ENCODE data around the gene FXYD2. TPM values are rescaled to one million over a fixed set of nuclear protein-coding genes. Genes with fewer than 3 reads are reported as not detected.

Gene FXYD2
- total RNA-seq, 1 experiment from 2014 or later, result 0.66 TPM

DNA sequence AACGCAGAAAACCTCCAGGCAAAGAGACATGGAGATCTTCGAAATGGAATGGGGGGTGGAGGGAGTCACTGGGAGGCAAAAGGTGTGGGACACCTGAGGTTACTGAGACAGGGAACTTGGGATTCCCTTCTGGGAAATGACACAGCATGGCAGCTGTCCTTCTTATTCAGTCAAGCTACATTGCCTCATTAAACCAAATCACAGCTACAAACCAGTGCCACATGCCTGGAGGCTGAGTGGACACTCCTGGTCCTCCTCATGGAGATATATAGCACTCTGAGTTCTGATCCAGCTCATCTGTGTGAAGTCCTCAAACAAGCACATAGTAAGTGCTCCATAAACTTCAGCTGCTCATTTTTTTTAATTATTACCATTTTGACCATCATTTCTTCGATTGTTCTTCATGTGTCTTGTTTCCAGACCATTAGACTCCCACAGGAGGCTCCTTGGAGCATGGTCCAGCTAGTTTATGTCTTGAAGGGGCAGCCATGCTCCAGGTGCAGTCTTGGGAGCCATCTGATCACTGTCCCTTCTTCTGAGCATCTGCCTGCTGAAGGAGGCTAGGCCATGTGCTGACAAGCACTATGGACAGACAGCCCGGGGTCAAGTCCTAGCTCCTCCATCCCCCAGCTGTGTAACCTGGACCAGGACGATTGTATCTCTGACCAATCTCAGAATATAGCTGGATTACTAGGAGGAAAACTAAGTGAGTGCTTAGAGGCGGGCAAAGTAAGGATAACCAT lies 9.7 kb upstream of the FXYD2 start:
- peak; percentile 18 for DNase-seq

DNA sequence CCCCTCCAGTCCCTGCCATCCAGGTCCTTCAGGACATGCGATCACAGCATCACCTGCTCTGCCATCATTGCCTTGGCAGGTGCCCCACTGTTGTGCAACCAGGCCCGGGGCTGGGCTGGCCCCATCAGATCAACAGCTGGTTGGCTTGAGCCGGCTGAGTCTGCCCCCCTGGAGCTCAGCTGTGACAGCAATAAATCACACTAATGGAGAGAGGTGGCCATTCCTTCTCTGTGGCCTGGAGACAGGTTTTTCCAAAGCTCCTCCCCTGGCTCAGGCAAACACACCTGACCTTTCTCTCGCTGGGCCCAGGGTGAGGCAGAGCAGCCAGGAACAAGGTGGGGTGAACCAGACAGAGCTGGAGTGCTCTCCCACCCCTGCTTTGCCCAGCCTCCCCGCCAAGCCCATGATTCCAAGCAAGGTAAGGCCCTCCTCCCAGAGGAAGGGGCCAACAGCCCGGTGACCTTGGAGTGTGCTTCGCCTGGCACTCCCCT lies 8.9 kb upstream of the FXYD2 start:
- H3K36me3 ChIP-seq (replicated peaks; ENCODE audit: control insufficient read depth, insufficient read depth, low read length), result no peaks in the 10 kb centered on the region
- peak; percentile 40 for DNase-seq
- no peak overlapping the region for H3K4me3 ChIP-seq (ENCODE audit: insufficient read depth, low read depth, low read length)
- no peaks in the 10 kb centered on the region for H3K27me3 ChIP-seq (ENCODE audit: control insufficient read depth, insufficient read depth, low read length)

More for the DNA sequence above, 9.7 kb upstream of the FXYD2 start:
- no peak overlapping the region for H3K4me3 ChIP-seq (ENCODE audit: insufficient read depth, low read depth, low read length)
- no peaks in the 10 kb centered on the region; the same call in 1 of the 2 replicates for H3K36me3 ChIP-seq (replicated peaks; ENCODE audit: control insufficient read depth, insufficient read depth, low read length)
- no peaks in the 10 kb centered on the region for H3K27me3 ChIP-seq (ENCODE audit: control insufficient read depth, insufficient read depth, low read length)

DNA sequence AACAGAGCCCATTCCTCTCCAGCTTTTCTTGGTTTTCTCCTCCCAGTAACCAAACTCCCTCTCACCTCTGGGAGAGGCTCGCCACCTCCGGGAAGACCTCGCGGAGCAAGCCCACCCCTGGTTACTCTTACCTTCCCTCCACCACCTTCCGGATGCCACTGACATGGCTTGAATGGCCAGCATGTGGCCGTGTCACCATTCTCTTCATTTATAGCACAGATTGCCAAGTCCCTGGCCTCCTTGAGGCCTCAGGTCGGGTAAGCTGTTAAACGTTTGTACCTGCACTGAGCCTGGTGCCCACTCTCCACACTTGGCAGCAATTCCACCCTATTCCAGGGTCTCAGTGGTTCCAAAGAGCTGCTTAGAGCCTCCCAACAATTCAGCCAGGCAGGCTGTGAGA lies 8.0 kb upstream of the FXYD2 start:
- peak; percentile 14 for DNase-seq
- H3K27me3 ChIP-seq (ENCODE audit: control insufficient read depth, insufficient read depth, low read length), result no peaks in the 10 kb centered on the region
- no peaks in the 10 kb centered on the region for H3K36me3 ChIP-seq (replicated peaks; ENCODE audit: control insufficient read depth, insufficient read depth, low read length)
- no peak overlapping the region for H3K4me3 ChIP-seq (ENCODE audit: insufficient read depth, low read depth, low read length)

- Histone ChIP-seq H3K27me3 (ENCODE audit: control insufficient read depth, insufficient read depth, low read length) (no peaks in the 10 kb centered on the region), H3K36me3 (replicated peaks; ENCODE audit: control insufficient read depth, insufficient read depth, low read length) (no peaks in the 10 kb centered on the region), H3K4me3 (ENCODE audit: insufficient read depth, low read depth, low read length) (no peak overlapping the region)
- DNase-seq, result peak; percentile 8
These were observed 7.3 kb upstream of the FXYD2 start for GRCh38 chr11:117831661-117832415.

DNA sequence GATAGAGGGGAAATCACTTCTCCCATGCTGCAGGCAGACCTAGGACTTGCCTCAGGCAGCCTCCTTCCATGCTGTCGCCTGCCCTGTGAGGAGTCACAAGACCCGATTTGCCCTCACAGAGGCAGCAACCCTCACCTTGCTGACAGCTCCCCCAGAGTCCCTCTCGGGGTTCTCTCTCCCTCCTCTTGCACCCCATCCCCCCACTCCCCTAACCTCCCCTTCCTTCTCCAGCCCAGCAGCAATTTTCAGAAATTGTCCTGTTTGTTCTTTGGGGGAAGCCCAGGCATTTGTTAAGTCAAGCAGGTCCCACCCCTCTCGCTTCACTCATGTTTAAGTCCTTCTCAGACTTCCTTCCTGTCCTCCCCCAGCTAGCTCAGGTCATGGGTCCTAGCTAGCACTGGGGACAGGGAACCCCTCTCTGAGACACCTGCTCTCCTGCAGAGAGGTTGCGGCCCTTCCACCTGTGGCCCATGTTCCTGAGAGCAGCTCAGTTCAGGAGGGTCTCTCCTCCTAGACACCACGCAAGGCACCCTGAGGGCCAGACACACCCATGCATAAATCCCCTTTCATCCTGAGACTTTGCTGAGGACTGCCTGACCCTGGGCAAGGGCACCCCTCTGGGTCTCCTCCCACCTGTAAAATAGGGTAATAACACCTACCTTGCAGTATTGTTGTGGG lies 6.3 kb upstream of the FXYD2 start:
- Histone ChIP-seq H3K36me3 (replicated peaks; ENCODE audit: control insufficient read depth, insufficient read depth, low read length) (no peaks in the 10 kb centered on the region), H3K27me3 (ENCODE audit: control insufficient read depth, insufficient read depth, low read length) (no peaks in the 10 kb centered on the region), H3K4me3 (ENCODE audit: insufficient read depth, low read depth, low read length) (no peak overlapping the region)
- DNase-seq, result peak; percentile 48

GRCh38 chr11:117830072-117830471 lies 5.5 kb upstream of the FXYD2 start:
- Histone ChIP-seq H3K4me3 (ENCODE audit: insufficient read depth, low read depth, low read length) (no peak overlapping the region), H3K27me3 (ENCODE audit: control insufficient read depth, insufficient read depth, low read length) (no peaks in the 10 kb centered on the region), H3K36me3 (replicated peaks; ENCODE audit: control insufficient read depth, insufficient read depth, low read length) (no peaks in the 10 kb centered on the region)
- DNase-seq, result no peak

- Histone ChIP-seq H3K27me3 (ENCODE audit: control insufficient read depth, insufficient read depth, low read length) (no peaks in the 10 kb centered on the region), H3K36me3 (replicated peaks; ENCODE audit: control insufficient read depth, insufficient read depth, low read length) (no peaks in the 10 kb centered on the region), H3K4me3 (ENCODE audit: insufficient read depth, low read depth, low read length) (no peak overlapping the region)
- peak; percentile 41 for DNase-seq
These were observed 4.8 kb upstream of the FXYD2 start for GRCh38 chr11:117829369-117829725.

DNA sequence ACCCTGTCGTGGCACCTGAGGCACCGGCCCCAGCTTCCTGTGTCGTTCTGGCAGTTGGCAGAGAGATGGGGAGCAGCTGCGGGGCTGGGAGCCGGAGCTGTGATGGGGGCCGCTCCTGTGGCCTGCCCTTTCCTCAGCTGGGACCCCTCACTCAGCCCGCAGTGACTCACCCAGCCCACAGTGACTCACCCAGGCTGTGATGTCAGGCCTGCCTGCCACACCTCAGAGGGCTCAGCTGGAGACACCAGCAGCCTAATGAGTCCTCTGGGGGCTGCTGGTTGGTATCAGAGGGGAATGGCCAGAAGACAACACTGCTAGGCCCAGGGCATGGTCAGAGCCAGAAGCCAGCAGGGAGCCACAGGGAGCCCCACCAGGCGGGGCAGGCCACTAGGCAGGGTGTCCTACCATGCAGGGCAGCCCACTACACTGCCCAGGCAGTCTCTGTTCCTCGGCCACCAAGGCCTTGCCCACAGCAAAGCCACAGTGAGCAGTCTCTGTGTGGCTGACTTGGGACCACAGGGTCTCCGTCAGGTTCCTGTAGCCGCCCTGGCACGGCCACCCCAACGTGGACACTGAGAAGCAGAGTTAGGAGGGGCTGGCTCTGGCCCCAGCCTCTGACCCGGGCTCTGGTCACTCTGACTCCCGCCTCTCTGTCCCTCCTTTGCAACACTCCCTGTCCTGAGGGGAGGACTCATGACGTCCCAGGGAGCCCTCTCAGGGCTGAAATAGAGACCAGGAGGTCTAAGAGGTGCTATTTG lies 4.2 kb upstream of the FXYD2 start:
- H3K27me3 ChIP-seq (ENCODE audit: control insufficient read depth, insufficient read depth, low read length), result no peaks in the 10 kb centered on the region
- H3K36me3 ChIP-seq (replicated peaks; ENCODE audit: control insufficient read depth, insufficient read depth, low read length), result no peaks in the 10 kb centered on the region
- H3K4me3 ChIP-seq (ENCODE audit: insufficient read depth, low read depth, low read length), result no peak overlapping the region
- DNase-seq, result peak; percentile 58

GRCh38 chr11:117827521-117828511 lies 3.3 kb upstream of the FXYD2 start:
- H3K4me3 ChIP-seq (ENCODE audit: insufficient read depth, low read depth, low read length), result no peak overlapping the region
- H3K27me3 ChIP-seq (ENCODE audit: control insufficient read depth, insufficient read depth, low read length), result no peaks in the 10 kb centered on the region
- no peaks in the 10 kb centered on the region for H3K36me3 ChIP-seq (replicated peaks; ENCODE audit: control insufficient read depth, insufficient read depth, low read length)
- peak; percentile 42 for DNase-seq

GRCh38 chr11:117826832-117827231 lies 2.3 kb upstream of the FXYD2 start:
- Histone ChIP-seq H3K4me3 (ENCODE audit: insufficient read depth, low read depth, low read length) (no peak overlapping the region), H3K36me3 (replicated peaks; ENCODE audit: control insufficient read depth, insufficient read depth, low read length) (no peaks in the 10 kb centered on the region), H3K27me3 (ENCODE audit: control insufficient read depth, insufficient read depth, low read length) (no peaks in the 10 kb centered on the region; the same call in 1 of the 2 replicates)
- DNase-seq, result no peak

GRCh38 chr11:117826190-117826570 lies 1.6 kb upstream of the FXYD2 start:
- H3K27me3 ChIP-seq (ENCODE audit: control insufficient read depth, insufficient read depth, low read length), result no peaks in the 10 kb centered on the region; the same call in 1 of the 2 replicates
- DNase-seq, result no peak
- no peak overlapping the region for H3K4me3 ChIP-seq (ENCODE audit: insufficient read depth, low read depth, low read length)
- H3K36me3 ChIP-seq (replicated peaks; ENCODE audit: control insufficient read depth, insufficient read depth, low read length), result no peaks in the 10 kb centered on the region

- peak; percentile 14 for DNase-seq
- no peak overlapping the region for H3K4me3 ChIP-seq (ENCODE audit: insufficient read depth, low read depth, low read length)
These were observed 1.1 kb upstream of the FXYD2 start for GRCh38 chr11:117825538-117826189.

DNA sequence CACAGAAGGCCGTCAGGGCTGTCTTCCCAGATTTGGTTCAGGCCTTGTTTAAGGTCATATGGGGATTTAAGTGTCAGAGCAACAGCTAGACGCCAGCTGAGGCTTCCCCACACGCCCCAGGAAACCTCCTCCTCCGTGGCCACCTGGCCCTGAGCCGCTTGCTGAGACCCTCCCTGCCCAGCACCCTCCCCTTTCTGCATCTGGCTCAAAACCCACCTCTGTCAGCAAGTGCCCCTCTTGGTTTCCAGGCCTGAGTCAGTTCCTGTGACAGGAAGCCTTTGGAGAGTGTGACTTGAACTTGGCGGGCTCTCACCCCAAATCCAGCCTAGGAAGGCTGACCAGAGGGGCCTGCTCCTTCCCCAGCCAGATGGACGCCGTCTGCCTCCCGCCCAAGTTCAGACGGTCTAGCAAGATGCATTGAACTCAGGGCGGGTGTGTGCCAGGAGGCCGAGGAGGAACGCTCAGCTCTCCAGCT lies 561 bp downstream of the FXYD2 start:
- H3K27me3 ChIP-seq (ENCODE audit: control insufficient read depth, insufficient read depth, low read length), result no peaks in the 10 kb centered on the region; the same call in 1 of the 2 replicates
- H3K36me3 ChIP-seq (replicated peaks; ENCODE audit: control insufficient read depth, insufficient read depth, low read length), result no peaks in the 10 kb centered on the region
- no peak overlapping the region for H3K4me3 ChIP-seq (ENCODE audit: insufficient read depth, low read depth, low read length)
- DNase-seq, result peak; percentile 56

More at GRCh38 chr11:117825538-117826189, 1.1 kb upstream of the FXYD2 start:
- Histone ChIP-seq H3K36me3 (replicated peaks; ENCODE audit: control insufficient read depth, insufficient read depth, low read length) (no peaks in the 10 kb centered on the region), H3K27me3 (ENCODE audit: control insufficient read depth, insufficient read depth, low read length) (no peaks in the 10 kb centered on the region; the same call in 1 of the 2 replicates)

Measured in H7 (cell line).